GM12891 (cell line): ENCODE results near the gene RPL27.
"Not testable (repeated sequence)": the region's sequence is repeated elsewhere in the genome, so short reads cannot be mapped to it uniquely, and the experiment has no call there.

ENCODE experiments used
- DNase-seq: peaks from one replicate; pipeline ENCODE4 v3.0.0; 2011; ENCODE audit warnings: low spot score; ENCODE audit not compliant: insufficient read length
- FAIRE-seq: peaks from 2 replicates; lab custom pipeline; 2011; peaks lifted over from hg19 to GRCh38; lab: Jason Lieb, UNC
- PAX5 ChIP-seq: IDR thresholded peaks from 2 replicates; pipeline ENCODE4 v1.6.1; 2011; ENCODE audit warnings: low read length, moderate library complexity, mild to moderate bottlenecking; ENCODE audit not compliant: insufficient read depth, severe bottlenecking
- POLR2A ChIP-seq: IDR thresholded peaks from 2 replicates; pipeline ENCODE4 v1.6.1; 2011; ENCODE audit warnings: low read depth, low read length, control low read depth
- POLR2AphosphoS5 ChIP-seq: IDR thresholded peaks from 2 replicates; pipeline ENCODE4 v1.6.1; 2011; ENCODE audit warnings: low read depth, low read length, control low read depth
- POU2F2 ChIP-seq: IDR thresholded peaks from 2 replicates; pipeline ENCODE4 v1.6.1; 2011; ENCODE audit warnings: low read depth, mild to moderate bottlenecking, control low read depth, low read length, moderate library complexity
- SPI1 ChIP-seq: IDR thresholded peaks from 2 replicates; pipeline ENCODE4 v1.6.1; 2011; ENCODE audit warnings: low read depth, low read length, control low read depth
- TAF1 ChIP-seq: IDR thresholded peaks from 2 replicates; pipeline ENCODE4 v1.6.1; 2011; ENCODE audit warnings: low read depth, low read length, control low read depth

The RPL27 gene

DNA sequence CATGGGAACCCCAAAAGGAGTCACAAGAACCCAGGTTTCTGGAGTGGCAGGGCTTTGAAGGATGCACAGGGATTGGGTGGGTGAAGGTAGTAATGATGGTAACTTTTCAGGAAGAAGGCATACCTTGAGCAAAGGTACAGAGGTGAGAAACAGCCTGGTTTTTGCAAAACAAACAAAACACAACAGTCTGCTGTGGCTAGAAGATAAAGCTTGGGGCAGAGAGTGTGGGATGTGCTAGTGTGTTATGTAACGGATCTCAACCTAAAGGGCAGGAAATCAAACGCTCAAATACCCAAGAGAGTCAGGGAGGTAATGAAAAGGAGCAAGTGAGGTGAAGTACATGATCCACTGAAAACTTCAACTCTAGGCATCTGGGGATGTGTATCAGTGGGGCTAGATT is 23.0 kb upstream of the RPL27 start:
- TF ChIP-seq SPI1 (no peak), POU2F2 (no peak), TAF1 (no peak), POLR2AphosphoS5 (no peak), PAX5 (no peak), POLR2A (no peak)
- FAIRE-seq (no peak), DNase-seq (no peak)

DNA sequence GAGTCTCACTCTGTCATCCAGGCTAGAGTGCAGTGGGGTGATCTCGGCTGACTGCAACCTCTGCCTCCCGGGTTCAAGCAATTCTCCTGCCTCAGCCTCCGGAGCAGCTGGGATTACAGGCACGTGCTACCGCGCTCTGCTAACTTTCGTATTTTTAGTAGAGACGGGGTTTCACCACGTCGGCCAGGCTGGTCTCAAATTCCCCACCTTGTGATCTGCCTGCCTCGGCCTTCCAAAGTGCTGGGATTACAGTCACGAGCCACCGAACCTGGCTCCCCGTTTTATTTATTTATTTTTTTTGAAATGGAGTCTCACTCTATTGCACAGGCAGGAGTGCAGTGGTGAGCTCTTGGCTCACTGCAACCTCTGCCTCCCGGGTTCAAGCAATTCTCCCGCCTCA is 22.5 kb upstream of the RPL27 start:
- not testable (repeated sequence) for DNase-seq, FAIRE-seq

DNA sequence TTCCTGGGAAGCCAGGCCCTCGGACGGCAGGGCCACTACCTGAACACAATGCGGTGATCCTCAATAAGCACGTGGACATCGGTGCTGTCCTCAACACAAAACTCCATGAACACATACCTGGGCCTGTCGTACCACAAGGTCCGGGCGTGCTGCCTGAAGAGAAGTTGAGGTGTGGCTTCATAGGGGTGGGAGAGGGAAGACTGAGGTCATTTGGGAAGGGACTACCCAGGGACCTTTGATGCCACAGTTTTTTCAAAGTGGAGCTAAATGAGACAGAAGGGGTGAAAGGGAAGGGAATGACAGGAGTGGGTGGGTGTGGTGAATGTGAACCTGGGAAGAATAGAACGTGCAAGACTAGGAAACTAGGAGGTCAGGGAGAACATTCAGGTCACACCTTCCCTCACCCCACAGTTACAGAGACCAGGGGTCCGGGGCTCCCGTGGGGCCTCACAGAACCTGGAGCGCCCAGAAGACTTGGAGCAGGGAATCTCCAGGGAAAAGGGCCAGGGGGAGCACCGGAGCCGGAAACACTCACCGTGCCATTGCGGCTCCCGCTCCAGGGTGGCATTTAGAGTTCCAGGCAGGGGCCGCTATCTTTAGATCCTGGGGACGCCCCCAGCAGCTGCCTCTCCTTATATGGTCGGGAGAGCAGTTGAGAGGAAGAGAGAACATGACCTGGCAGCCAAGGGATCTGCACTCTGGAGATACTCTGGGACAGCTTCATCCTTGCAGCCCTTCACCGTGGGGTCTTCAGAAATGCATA is 18.5 kb upstream of the RPL27 start, which contains the start of gene PTGES3L:
Gene PTGES3L, minus strand, starts transcription at position 570 of the 763 bp plus-strand sequence. Its CDS starts 27 bp downstream, at position 543.
- FAIRE-seq, result no peak
- TF ChIP-seq POU2F2 (no peak), PAX5 (no peak), TAF1 (no peak), POLR2AphosphoS5 (no peak), POLR2A (no peak), SPI1 (no peak)
- DNase-seq, result peak; percentile 43

DNA sequence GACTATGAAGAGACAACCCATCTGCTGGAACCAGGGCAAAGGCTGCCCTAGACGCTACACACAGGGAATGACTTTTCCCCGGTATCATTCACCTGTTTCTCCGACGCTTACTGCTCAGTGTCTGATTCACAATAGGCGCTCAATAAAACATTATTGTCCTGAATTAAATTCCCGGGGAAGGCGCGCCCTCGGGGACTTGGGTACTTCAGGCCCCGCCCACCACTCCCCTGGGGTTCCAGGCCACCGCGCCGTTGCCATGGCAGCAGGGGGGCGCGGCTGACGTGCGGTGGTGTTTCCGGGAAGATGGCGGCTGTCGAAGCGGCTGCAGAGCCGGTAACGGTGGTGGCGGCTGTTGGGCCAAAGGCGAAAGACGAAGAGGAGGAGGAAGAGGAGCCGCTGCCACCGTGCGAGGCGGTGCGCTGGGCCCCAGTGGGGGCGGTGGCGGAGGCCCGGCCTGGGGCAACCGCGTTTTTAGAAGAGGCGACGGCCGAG is 17.9 kb upstream of the RPL27 start, which contains the start of gene RUNDC1:
Gene RUNDC1, plus strand, starts transcription at position 292 of the 492 bp plus-strand sequence. Its CDS starts 12 bp downstream, at position 304.
- peak; percentile 73 for FAIRE-seq
- DNase-seq, result peak; percentile 88
- TF ChIP-seq POLR2AphosphoS5 (no peak), PAX5 (peak; percentile 72), TAF1 (peak; percentile 47)

DNA sequence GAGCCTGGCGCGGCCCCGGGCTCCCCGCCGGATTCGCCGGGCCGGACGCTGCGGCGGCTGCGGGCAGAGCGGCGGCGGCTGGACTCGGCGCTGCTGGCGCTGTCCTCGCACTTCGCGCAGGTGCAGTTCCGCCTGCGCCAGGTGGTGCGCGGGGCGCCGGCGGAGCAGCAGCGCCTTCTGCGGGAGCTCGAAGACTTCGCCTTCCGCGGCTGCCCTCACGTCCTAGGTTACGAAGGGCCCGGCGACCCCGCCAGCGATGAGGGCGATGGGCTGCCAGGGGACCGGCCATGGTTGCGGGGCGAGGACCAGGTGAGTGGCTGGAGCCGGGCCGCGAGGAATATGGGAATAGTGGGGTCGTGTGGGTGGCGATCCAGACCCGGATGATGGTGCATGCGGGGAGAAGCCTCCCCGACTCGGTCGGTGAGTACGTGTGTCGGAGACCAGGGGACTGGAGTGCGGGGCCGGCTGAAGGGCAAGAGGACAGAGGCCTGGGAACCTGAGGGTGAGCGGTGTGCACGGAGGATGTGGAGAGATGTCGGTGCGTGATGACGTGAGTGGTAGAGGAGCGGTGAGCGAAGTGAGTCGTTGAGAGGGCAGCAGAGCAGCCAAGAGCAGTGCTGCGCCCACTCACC is 17.3 kb upstream of the RPL27 start:
- FAIRE-seq, result peak; percentile 90
- peak; percentile 59 for DNase-seq
- TF ChIP-seq POU2F2 (no peak), POLR2A (peak; percentile 65), PAX5 (no peak), TAF1 (no peak), POLR2AphosphoS5 (peak; percentile 69), SPI1 (no peak)

DNA sequence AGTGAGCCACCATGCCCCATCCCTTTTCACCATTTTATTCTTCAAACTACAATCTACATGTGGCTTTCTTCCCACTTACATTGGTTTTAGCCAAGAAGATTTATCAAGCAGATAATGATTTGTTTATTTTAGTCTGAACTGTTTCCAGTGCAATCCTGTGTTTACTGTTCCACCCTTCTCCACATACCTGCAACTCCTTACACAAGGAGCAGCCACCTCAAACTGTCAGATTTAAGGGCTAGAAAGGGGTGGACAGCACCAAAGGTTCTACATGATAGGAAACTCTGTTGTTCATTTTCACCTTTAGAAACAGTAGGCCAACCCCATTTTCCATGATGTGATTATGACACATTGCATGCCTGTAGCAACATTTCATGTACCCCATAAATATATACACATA is 16.0 kb upstream of the RPL27 start:
- DNase-seq (no peak), FAIRE-seq (no peak)
- TF ChIP-seq SPI1, result no peak
- TF ChIP-seq PAX5, result no peak
- TF ChIP-seq TAF1, result no peak
- TF ChIP-seq POU2F2, result no peak
- no peak for TF ChIP-seq POLR2AphosphoS5
- no peak for TF ChIP-seq POLR2A

DNA sequence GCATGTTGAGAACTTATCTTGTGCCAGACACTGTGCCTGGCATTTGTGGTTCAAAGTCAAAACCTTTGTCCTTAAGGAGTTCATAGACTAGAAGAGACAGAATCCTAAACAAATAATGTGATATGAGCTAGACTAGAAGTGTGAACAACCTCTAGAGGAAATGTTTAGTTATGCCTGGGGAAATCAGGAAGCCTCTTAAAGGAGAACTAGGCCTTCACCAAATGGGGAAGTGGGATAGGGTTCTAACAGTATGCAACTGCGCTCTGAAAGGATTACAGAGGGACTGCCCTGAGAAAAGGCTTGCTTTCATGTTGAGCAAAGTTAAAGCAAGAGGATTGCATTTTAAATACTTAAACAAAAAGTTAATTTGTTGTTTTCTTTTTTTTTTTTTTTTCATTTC is 13.0 kb upstream of the RPL27 start:
- peak; percentile 16 for FAIRE-seq
- TF ChIP-seq POLR2AphosphoS5 (no peak), PAX5 (peak; percentile 69), SPI1 (peak; percentile 99)
- peak; percentile 48 for DNase-seq

DNA sequence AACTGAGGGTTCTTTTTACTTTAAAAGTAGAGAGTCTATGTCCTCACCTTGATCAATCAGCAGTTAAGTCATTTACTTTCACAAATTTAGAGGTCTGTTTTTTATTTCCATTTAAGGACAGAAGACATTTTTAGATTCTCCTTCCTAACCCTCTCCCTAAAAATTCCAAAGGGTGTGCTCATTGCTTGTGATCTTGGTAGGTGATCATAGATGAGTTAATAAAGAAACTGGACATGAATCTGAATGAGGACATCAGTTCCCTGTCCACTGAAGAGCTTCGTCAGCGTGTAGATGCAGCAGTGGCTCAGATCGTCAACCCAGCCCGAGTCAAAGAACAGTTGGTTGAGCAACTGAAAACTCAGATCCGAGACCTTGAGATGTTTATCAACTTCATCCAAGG is 9.1 kb upstream of the RPL27 start:
- no peak for DNase-seq
- no peak for FAIRE-seq
- TF ChIP-seq POU2F2 (no peak), POLR2AphosphoS5 (no peak), TAF1 (no peak), SPI1 (no peak), PAX5 (no peak), POLR2A (no peak)

DNA sequence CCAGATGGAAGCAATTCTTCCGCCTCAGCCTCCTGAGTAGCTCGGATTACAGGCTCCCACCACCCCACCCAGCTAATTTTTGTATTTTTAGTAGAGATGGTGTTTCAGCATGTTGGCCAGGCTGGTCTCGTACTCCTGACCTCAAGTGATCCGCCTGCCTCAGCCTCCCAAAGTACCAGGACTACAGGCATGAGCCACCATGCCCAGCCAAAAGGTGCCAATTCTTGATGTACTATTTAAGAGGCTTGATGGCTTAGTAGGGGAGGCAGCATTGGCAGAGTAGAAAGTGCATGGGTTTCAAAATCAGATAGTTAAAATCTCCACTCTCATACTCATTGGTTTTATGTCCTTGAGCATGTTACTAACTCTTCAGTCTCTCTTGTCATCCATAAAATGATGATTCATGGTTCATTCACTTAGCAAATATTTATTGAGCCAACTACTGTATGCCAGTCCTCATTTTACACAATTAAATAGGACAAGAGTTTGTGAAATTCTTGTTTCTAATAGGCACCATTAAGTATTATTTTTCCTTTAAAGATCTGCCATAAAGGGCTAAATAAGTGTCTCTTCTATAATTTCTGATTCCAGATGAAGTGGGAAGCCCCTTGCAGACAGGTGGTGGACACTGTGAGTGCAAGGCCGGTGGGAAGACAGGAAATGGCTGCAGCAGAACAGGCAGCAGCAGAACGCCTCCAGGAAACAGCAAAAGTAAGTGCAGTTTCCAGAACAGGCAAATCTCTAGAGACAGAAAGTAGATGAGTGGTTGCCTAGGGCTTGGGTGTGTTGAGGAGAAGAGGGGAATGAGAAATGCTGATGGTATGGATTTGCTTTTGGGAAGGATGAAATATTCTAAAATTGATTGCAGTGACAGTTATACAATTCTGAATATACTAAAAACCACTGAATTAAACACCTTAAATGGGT is 8.2 kb upstream of the RPL27 start:
- FAIRE-seq (no peak), DNase-seq (no peak)
- TF ChIP-seq PAX5, result no peak
- TF ChIP-seq TAF1, result no peak
- TF ChIP-seq POU2F2, result no peak
- TF ChIP-seq SPI1, result no peak
- no peak for TF ChIP-seq POLR2A
- TF ChIP-seq POLR2AphosphoS5, result no peak
